HK-2 (cell line): ENCODE measurements around the gene CCDC78.

ENCODE experiments used
- DNase-seq: peaks from one replicate; pipeline ENCODE4 v3.0.0-alpha.2; 2018; ENCODE audit not compliant: unreplicated experiment

The CCDC78 gene

DNA sequence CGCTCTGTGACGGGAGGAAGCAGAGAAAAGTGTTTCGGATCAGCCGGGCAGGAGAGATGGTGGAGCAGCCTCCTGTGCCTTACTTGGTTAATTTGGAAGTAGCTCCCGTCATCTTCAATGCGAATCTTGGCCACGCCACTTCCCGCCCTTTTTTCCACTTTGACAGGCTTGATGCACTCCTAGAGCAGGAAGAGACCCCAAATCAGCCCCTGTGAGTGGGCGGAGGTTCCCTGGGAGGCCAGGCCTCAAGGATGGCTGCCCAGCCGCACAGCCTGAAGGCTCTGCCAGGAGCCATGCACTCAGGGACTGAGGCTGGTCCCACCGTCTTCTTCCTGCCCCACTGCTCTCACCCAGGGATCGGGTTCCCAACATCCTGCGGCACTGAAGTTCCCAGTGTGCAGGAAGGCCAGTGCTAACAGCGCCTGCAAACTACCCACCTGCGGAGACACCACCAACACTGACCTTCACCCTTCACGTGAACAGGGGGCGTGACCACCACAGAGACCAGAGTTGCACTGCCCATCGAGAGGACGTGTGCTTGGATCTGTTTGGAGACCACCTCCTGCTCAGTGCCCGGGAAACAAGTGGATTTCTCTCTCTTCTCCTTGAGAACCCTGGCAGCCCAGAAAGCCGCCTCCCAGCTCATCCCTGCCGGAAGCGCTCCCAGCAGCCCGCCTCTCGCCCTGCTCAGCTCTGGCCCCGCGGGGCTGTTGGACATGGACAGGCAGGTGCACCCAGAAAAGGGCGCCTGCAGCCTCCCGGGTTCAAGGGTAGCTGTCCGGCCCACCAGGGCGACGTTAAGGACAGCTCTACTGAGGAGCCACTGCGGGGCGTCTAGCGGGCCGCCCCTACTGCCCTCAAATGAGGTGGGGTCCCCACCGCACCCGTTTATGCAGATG, 13.6 kb upstream of the CCDC78 start:
- DNase-seq, result no peak

DNA sequence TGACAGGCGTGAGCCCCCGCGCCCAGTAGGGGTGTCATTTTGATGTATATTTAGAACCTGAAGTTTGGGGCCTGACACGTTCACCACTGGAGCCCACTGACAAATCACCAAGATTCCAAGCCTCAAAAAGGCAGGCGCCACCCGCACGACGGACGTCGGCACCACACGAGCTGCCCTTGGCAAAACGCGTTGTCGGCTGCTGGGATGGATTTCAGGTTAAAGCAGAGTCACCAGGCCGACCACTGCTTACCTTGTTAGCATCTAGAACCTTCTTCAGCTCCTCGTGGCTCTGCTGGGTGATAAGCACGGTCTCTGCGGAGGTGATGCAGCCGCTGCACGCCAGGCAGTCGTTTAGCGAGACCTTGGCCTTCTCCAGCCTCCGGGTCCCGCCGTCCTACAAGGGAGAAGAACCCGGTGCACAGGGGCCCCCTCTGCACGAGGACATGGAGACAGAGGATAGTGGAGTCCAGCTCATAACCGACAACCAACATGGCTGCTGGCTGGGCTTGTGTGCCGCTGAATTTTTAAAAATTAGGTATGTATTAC, 10.8 kb upstream of the CCDC78 start:
- DNase-seq, result no peak

DNA sequence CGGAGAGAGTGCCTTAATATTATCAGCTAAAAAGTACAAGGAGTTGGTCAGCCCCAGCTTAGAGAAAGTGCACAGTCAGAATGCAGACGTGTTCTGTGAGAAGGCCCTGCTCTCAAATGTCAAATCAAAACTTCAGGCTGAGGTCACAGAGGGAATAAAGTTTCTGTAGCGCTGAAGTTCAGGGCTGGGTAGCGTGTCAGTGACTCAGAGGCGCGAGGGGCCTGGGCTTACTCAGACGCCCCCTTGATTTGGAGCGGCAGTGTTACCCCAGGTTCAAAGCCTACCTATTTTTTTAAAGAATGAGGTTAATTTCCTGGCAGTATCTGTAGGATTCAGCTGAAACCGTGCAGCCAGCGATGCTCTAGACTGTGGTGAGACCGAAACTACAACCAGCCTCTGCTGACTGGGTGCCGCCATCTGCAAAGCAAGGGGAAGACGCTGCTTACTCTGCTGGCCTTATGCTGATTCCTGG, 9.8 kb upstream of the CCDC78 start:
- no peak for DNase-seq

DNA sequence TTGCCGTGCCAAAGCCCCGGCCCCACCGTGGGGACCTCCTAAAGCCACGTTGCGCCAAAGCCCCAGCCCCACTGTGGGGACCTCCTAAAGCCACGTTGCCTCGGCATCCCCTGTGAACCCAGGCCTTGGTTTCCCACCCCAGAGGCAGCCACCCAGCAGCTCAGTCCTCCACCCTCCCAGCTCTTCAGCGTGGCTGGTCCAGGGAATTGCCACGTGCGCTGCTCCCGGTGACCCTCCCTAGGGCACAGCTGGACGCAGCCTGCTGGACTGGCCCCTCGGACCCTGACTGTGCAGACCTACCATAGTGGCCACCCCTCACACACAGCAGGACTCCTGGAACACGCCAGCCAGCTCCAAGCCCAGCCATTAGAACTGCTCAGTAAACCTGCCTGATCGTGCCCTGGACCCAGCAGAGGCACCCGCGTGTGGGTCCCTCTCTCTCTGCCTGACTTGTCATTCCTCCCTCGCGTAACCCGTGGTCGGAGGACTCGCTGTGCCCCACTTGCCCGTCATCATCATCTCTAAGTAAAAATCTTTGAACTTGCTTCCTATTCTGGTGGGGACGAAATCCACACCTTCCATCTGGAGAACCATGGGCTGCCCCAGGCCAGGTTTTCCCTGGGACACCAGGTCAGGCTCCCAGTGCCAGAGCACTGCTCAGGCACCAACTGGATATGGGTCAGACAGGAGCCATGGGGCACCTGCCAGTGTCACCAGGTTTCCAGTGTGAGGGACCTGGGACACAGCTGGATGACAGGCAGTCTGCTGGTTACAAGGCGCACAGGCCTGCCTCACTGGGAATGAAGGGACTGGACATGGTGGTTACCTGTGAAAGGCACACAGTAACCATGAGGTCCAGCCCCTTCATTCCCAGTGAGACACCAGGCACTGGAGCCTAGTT, 9.0 kb upstream of the CCDC78 start:
- no peak for DNase-seq

DNA sequence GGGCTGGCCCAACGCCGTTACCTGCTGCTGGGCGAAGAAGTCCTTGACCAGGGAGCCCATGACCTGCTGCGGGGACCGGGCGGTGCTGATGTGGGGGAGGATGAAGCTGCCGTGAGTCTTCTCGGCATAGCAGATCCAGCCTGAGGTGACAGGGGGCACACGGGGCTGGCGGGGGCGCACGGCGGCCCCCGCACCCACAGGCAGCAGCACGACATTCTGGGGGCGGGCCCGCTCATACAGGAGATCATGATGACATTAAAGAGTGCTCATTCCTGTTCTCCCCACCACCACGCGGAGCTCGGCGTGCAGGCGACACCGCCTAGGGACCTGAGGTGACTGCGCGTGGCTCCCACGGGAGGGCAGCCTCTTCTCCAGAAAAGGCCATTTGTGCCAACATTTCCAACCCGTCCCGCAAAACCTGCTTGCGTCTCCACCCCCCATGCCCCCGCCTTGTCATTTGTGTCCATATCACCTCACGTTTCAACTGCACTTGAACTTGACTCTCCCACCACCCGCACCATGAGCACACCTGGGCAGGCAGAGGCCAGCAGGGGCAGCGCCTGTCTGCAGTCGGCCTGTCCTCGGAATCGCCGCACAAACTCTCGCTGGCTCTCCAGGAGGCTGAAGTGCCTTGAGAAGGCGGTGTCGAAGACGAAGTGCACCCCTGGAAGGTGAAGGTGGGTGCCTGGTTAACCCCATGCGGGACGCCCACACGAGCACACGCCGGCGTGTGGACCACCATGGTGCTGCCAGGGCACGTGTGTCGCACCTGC, 8.2 kb upstream of the CCDC78 start:
- no peak for DNase-seq

DNA sequence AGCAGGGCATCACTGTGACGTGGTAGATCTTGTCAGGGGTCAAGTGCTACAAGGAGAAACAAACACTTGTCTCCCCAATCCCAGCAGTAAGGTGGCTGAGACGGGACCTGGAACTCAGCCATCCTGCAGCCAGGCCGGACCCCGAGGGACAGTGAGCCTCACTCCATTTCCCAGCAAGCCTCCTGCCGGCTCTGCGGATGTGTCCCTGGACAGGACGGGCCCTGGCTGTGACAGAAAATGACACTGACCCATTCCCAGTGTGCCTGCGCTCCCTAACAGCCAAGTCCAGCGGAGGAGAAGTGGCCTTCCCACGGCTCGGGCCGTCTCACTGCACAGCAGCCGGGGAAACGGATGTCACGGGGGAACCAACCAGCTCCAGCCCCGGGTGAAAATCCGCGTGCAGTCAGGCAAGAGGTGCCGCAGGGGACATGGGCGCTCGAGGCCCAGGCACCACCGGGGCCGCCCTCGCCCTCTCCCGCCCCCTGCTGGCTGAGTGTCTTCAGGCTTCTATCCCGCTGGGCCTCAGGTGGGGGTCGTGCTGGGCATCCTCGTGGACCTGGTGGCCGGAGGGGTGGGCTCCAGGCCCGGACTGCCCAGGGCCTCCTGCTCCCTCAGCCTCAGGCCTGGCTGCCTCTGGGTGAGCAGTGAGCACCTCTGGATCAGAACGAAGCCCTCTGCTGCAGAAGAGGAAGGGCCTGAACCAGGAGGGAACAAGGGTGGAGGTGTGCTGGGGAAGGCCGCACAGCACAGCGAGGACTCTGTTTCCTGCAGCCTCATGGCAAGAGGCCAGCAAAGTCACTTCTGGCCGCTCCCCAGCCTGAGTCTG, 7.4 kb upstream of the CCDC78 start:
- no peak for DNase-seq

DNA sequence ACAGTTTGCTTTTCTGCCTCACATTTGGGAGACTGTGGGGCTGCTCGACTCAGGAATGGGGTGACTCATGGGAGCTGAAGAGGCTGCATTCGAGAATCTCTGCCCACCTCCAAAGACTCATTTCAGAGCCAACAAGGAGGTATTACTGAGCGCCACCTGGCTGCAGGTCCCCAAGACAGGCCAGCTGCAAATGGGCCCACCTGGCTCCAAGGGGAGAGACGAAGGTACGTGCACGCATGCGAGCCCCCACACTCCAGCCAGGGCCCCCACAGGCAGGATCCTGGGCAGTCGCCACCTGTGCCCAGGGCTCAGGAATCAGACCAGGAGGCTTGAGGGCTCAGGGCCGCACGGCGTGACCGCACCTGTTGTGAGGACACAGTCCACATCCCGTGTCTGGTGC, 6.7 kb upstream of the CCDC78 start:
- no peak for DNase-seq

DNA sequence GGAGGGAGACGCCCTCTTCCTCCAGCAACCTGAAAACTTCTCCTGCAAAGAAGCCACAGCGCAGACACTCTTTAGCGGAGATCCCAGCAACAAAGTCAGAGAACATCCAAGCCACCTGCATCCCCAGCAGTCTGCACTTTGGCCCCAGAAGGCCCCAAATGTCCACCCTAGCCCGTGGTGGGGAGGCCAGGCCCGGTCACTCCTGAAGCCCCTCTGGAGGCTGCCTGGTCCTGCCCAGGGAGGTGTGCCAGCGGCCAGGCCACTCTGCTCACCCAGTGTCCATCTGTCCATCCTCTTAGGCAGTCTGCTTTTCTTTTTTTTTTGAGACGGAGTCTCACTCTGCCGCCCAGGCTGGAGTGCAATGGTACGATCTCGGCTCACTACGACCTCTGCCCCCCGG, 6.1 kb upstream of the CCDC78 start:
- no peak for DNase-seq

DNA sequence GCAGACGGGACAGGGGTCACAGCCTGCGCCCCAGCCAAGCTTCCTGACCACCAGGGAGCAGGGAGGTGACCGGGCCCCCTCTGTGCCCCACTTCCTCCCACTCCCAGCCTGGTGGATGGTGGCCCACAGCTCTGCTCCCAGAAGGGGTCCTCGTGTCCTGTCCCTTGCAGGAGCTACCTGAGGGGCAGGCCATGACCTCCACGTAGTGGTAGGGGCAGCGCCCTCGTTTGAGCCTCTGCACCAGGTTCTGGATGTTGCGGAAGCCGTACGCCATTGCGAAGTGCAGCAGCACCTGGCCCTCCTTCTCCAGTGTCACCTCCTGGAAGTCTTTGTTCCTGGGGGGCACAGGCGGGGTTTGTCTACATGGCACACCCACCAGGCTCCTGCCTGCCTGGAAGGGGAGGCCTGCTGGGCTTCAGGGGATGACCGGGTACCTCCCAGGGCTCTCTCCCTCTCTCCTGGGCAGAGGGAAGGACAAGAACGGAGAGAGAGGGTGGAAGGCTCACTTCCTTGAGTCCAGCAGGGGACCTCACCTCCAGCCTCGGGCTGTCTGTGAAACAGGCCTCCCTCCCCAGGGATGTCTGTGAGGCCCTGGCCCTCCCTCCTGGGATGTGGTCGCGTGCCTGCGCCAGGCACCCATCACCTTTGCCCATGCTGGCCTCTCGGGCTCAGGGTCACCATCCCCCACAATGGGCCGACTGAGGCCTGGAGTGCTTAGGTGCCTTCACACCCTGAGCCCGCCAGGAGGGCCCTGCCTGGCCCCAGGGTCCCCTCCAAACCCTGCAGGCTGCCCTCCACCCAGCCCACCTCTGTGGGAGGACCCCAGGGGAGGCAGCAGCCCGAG, 4.6 kb upstream of the CCDC78 start:
- DNase-seq, result no peak

DNA sequence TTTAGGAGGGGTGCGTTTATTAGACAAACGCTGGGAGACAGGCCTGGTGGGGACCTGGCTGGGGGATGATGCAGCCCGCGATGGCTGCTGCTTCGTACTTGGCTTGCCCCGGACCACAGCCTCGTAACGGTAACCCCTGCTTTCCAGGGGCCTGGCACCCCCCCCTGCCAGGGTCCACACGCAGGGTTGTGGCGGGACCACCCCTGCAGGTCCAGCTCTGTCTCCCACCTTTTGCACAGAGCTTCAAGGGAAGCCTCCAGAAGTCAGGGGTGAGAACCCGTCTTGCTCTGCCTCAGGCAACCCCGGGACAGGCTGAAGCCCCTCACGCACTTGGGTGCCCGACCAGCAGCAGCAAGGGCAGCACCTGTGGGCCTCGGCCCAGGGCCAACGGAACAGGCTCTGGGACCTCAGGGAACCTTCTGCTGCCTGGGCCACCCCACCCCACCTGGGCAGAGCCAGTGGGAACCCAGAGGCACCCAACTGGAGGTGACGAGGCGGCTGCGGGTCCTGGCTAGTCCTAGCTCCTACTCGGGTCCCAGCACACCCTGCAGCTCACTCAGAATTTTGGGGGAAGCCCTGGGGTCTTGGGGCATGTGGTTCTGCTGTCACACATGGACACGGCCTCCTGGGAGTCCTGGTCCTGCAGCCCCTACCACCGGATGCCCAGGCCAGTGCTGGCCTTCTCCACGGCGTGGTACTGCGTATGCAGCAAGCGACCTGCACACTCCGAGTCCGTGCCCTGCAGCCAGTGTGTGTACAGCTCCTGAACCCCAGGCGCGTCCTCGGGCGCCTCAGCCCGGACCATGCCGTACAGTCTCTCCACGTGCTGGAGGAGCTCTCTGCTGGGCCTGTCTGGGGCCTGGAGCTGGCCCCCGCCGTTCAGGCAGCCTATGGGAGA, 3.8 kb upstream of the CCDC78 start:
- no peak for DNase-seq

DNA sequence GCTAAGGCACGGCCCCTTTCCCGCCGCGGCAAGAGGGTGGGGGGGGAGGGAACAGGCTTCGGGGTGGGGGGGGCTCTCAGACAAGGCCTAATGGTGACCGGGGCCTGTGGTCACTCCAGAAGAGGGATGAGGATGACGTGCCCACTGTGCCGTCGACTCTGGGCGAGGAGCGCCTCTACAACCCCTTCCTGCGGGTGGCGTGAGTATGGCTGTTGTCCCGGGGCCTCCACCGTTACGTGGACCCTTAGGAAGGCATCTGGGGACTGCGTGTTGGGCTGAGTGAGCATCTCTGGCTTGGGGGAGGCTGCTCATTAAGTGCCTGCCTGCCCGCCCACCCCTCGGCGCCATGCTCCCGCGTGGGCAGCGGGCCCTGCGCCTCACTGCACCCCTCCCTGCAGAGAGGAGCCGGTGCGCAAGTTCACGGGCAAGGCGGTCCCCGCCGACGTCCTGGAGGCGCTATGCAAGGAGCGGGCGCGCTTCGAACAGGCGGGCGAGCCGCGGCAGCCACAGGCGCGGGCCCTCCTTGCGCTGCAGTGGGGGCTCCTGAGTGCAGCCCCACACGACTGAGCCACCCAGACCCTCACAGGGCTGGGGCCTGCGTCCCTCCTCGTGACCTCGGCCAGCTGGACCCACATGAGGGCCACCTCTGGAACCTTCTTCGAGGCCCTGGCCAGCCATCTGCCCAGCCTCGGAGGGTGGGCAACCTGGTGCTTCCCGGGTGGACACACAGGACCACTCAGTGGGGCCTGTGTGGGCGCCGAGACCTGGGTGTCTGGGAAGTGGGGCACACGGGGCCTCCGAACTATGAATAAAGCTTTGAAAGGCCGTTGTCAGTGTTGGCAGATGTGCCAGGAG, 2.9 kb upstream of the CCDC78 start:
- no peak for DNase-seq

DNA sequence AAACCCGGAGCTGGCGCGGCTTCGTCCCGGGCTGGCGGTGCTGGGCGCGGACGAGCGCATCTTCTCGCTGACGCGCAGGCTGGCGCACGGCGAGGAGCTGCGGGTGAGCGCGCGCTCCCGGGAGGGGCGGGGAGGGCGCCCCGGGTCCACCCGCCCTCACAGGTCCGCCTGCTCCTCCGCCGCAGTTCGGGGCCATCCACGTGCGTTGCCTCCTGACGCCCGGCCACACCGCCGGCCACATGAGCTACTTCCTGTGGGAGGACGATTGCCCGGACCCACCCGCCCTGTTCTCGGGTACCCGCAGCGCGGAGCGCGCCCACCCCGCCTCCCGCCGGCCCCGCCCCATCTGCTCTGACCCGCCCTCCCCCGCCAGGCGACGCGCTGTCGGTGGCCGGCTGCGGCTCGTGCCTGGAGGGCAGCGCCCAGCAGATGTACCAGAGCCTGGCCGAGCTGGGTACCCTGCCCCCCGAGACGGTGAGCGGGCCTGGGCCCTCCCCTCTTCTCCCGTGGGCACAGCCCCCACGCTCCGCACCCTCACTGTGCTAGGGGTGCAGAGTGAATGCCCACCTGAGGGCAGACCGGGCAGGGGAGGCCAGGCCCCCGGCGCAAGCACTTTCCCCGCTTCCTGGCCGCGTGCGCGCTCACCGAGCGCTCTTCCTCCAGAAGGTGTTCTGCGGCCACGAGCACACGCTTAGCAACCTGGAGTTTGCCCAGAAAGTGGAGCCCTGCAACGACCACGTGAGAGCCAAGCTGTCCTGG, 2.1 kb upstream of the CCDC78 start:
- DNase-seq, result peak; percentile 82

DNA sequence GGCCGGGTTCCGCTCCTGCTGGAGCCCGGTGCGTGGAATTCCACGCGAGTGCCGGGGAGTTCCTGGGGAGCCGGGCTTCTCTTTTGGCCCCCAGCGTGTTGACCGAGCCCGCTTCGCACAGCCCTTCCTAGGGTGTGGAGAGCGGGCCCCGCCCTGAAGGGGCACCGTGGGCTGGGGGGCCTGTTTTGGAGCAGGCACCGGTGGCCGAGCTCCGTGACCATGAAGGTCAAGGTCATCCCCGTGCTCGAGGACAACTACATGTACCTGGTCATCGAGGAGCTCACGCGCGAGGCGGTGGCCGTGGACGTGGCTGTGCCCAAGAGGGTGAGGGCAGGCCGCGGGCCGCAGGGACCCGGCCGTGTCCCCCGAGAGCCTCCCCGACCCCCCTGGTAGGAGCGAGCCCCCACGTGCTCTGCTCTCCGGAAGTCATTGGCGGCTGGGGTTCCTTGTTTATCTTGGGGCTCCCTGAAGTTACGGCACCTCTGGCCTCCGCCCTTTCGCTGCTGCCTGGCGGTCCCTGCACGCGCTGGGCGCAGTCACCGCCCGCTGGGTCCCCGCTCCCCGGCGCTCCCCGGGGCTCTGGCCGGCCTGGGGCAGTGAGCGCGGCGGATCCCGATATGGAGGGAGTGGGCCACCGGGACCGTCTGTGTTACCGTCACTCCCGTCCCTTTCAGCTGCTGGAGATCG, 1.2 kb upstream of the CCDC78 start:
- DNase-seq, result no peak

DNA sequence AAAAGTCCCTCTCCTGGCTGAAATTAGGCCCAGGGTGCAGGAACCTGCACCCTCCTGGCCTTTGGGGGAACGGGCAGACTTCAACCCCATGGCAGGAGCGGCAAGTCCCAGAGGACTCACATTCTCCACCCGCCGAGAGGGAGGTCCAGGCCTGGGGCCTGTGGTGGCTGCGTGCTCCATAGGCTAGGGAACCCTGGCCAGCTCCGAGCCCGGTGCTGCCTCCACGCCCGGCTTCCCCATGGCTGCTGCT, 130 bp downstream of the CCDC78 start:
- DNase-seq, result no peak

DNA sequence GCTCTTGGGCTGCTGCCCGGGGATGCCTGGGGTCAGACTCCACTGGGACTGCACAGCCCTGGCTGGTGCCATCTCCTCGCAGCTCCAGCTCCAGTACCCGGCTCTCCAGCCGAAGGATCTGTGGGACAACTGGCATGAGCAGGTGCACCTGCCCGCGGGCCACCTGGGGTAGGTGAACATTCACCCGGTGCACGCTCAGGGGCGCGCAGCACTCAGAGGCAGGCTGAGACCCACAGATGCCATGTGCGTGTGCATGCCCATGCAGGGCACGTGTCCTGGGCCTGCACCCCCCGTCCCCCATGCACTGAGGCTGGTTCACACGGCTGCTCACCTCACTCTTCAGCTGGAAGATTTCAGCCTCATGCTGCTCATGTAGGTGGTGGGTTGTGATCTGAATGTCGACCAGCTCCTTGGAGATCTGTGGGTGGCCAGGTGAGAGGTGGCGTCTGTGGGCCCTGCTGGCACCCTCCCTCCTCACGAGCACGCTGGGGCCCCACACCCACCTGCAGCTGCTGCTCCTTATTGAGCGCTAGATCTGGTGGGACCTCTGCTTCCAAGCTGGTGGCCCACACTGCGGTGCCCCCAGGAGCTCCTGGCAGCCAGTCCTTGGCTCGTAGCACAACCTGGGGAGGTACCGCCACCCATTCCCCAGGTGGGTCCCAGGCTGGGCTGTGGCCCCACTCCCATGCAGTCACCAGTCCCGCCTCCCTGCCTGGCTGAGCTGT, 618 bp downstream of the CCDC78 start:
- DNase-seq, result no peak

DNA sequence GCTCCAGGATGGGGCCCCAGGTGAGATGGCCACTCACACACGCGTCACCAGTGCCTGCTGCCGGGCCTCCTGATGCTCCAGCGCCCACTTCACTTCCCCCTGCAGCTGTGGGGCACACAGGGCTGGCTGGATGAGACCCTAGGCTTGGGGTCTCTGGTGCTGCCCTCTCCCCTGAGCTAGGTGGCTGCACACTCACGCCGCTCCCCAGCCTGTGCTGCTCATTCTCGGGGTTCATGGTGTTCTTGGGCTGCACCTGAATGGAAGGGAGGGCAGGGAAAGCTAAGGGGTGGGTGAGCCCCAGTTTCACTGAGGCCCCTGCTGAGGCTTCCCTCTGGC, 1.2 kb downstream of the CCDC78 start:
- DNase-seq, result no peak
